ENCODE results near the gene PLA2G2D. TPM values are rescaled to one million over a fixed set of nuclear protein-coding genes. Genes with fewer than 3 reads are reported as not detected.

Gene PLA2G2D
- total and polyA plus RNA-seq, 2 donors (not counting 1 experiment from before 2014, with no cell fraction given): not detected

DNA sequence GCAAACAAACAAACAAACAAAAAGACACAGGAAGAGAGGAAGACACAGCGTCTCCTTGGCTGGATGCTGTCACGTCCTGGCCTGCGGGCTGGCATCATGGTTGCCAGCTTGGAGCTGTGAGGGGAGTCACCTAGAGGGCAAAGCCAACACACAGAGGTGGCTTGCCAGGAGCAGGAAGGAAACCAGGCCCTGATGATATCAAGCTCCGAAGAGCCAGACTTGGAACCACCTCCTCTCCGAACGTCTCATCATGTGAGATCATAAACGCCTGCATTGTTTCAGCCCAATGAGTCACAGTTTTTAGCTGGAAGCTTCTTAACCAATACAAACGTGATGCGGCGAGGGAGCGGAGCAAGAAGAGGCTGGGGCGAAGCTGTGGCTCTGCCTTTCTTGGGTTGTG, 8.7 kb downstream of the PLA2G2D start:
- Histone ChIP-seq H3K4me3 (replicated peaks in 1 of 4; ENCODE audit: control extremely low read depth in 1 of 4, insufficient read depth in 1 of 4, low read depth in 3 of 4, low read length in 4 of 4) (no peak overlapping the region), H3K4me1 (ENCODE audit: control insufficient read depth, extremely low read depth, insufficient read depth, low read length) (no peaks in the 10 kb centered on the region), H2AFZ (ENCODE audit: low read length) (no peak overlapping the region), H3K9ac (ENCODE audit: insufficient read depth, low read length) (no peak overlapping the region), H3K79me2 (ENCODE audit: control insufficient read depth, insufficient read depth, low read length) (no peaks in the 10 kb centered on the region), H3K9me3 (ENCODE audit: control insufficient read depth, insufficient read depth, low read depth, low read length) (no peaks in the 10 kb centered on the region), H4K20me1 (ENCODE audit: control insufficient read depth, extremely low read depth, insufficient read depth, low read length) (no peaks in the 10 kb centered on the region), H3K4me2 (ENCODE audit: extremely low read depth, insufficient read depth, low read length) (no peak overlapping the region), H3K27ac (ENCODE audit: insufficient read depth, low read length) (no peak overlapping the region), H3K27me3 (ENCODE audit: control insufficient read depth, insufficient read depth, low read length) (peaks cover under 1% of the 10 kb centered on the region), H3K36me3 (ENCODE audit: control insufficient read depth, insufficient read depth, low read length) (no peaks in the 10 kb centered on the region)
- DNase-seq (ENCODE audit: low read depth in 2 of 2): peak; percentile 24 to 95
- TF ChIP-seq EZH2 (IDR thresholded peaks at IDR 0.05; ENCODE audit: low read length, missing control alignments): no peak
- TF ChIP-seq, protein P1, sequence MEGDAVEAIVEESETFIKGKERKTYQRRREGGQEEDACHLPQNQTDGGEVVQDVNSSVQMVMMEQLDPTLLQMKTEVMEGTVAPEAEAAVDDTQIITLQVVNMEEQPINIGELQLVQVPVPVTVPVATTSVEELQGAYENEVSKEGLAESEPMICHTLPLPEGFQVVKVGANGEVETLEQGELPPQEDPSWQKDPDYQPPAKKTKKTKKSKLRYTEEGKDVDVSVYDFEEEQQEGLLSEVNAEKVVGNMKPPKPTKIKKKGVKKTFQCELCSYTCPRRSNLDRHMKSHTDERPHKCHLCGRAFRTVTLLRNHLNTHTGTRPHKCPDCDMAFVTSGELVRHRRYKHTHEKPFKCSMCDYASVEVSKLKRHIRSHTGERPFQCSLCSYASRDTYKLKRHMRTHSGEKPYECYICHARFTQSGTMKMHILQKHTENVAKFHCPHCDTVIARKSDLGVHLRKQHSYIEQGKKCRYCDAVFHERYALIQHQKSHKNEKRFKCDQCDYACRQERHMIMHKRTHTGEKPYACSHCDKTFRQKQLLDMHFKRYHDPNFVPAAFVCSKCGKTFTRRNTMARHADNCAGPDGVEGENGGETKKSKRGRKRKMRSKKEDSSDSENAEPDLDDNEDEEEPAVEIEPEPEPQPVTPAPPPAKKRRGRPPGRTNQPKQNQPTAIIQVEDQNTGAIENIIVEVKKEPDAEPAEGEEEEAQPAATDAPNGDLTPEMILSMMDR (conservative IDR thresholded peaks at IDR 0.05 in 1 of 2, IDR thresholded peaks at IDR 0.05 in 1 of 2; ENCODE audit: low read depth in 1 of 2, low read length in 2 of 2): no peak

DNA sequence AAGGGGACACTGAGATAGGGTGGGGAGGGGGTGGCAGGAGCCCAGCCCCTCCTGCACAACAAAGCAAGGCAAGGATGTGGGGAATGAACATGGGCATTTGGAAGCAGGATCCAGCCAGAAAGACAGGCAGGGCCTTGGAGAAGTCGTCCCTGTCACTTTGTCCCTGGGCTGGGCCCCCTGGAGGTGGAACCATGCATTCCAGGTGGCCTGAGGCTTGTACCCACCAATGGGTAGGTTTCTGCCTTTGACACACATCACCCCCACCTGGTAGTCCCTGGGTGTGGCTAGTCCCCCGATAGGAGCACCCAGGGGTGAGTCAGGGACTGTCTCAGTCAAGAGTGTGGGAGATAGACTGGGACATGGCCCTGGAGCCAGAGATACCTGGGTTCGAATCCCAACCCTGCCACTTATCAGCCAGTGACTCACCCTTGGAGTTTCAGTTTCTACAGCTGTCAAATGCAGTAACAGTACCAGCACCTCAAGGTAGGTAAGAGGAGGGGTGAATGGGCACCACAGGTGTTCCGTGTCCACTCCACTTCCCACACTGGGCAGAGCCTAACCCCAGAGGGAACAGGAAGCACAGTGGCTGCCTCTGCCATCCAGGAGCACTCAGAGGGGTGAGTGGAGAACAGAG, 10.0 kb downstream of the PLA2G2D start:
- Histone ChIP-seq H3K4me1 (ENCODE audit: control insufficient read depth, extremely low read depth, insufficient read depth, low read length) (no peaks in the 10 kb centered on the region), H2AFZ (ENCODE audit: low read length) (no peak overlapping the region), H3K9me3 (ENCODE audit: control insufficient read depth, insufficient read depth, low read depth, low read length) (no peaks in the 10 kb centered on the region), H3K79me2 (ENCODE audit: control insufficient read depth, insufficient read depth, low read length) (no peaks in the 10 kb centered on the region), H4K20me1 (ENCODE audit: control insufficient read depth, extremely low read depth, insufficient read depth, low read length) (no peaks in the 10 kb centered on the region), H3K4me3 (replicated peaks in 1 of 4; ENCODE audit: control extremely low read depth in 1 of 4, insufficient read depth in 1 of 4, low read depth in 3 of 4, low read length in 4 of 4) (no peak overlapping the region), H3K4me2 (ENCODE audit: extremely low read depth, insufficient read depth, low read length) (no peak overlapping the region), H3K27me3 (ENCODE audit: control insufficient read depth, insufficient read depth, low read length) (no peaks in the 10 kb centered on the region), H3K27ac (ENCODE audit: insufficient read depth, low read length) (no peak overlapping the region), H3K36me3 (ENCODE audit: control insufficient read depth, insufficient read depth, low read length) (no peaks in the 10 kb centered on the region), H3K9ac (ENCODE audit: insufficient read depth, low read length) (no peak overlapping the region)
- DNase-seq (ENCODE audit: low read depth in 2 of 2): no peak
- no peak for TF ChIP-seq EZH2 (IDR thresholded peaks at IDR 0.05; ENCODE audit: low read length, missing control alignments)
- TF ChIP-seq, protein P1 (conservative IDR thresholded peaks at IDR 0.05 in 1 of 2, IDR thresholded peaks at IDR 0.05 in 1 of 2; ENCODE audit: low read depth in 1 of 2, low read length in 2 of 2): no peak

DNA sequence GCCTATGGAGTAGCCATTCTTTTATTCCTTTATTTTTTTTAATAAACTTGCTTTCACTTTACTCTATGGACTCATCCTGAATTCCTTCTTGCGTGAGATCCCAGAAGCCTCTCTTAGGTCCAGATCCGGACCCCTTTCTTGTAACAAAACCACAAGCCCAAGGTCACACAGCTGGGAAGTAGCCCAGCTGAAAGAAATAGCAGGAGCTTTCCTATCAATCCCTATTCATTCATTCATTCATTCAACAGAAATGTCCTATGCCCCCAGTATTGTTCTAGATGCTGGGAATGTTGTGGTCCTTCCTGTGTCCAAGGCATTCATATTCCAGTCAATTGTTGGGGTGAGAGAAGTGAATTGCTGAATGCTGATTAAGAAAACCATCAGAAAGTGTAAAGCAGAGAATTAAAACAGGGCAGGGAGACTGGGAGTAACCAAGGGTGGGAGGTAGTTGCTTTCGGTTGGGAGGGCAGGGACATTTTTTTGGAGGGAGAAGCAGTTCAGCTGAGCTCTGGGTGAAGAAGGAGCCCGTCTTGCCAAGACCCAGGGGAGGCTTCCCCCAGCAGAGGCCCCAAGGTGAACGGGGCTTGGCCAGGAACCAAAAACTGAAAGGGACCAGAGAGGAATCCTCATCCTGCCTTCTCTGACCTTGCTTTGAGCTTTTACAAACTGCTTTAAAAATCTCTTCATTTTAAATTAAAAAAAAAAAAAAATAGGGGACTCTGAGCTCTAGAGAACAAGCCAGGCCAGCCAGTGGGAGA, 10.8 kb downstream of the PLA2G2D start:
- Histone ChIP-seq H3K9me3 (ENCODE audit: control insufficient read depth, insufficient read depth, low read depth, low read length) (no peaks in the 10 kb centered on the region), H3K27ac (ENCODE audit: insufficient read depth, low read length) (no peak overlapping the region), H3K27me3 (ENCODE audit: control insufficient read depth, insufficient read depth, low read length) (no peaks in the 10 kb centered on the region), H3K79me2 (ENCODE audit: control insufficient read depth, insufficient read depth, low read length) (no peaks in the 10 kb centered on the region), H3K9ac (ENCODE audit: insufficient read depth, low read length) (no peak overlapping the region), H3K4me1 (ENCODE audit: control insufficient read depth, extremely low read depth, insufficient read depth, low read length) (no peaks in the 10 kb centered on the region), H3K4me3 (replicated peaks in 1 of 4; ENCODE audit: control extremely low read depth in 1 of 4, insufficient read depth in 1 of 4, low read depth in 3 of 4, low read length in 4 of 4) (no peak overlapping the region), H2AFZ (ENCODE audit: low read length) (no peak overlapping the region), H4K20me1 (ENCODE audit: control insufficient read depth, extremely low read depth, insufficient read depth, low read length) (no peaks in the 10 kb centered on the region), H3K36me3 (ENCODE audit: control insufficient read depth, insufficient read depth, low read length) (no peaks in the 10 kb centered on the region), H3K4me2 (ENCODE audit: extremely low read depth, insufficient read depth, low read length) (no peak overlapping the region)
- peak in 1 of 2 donors; percentile 69 for DNase-seq (ENCODE audit: low read depth in 2 of 2)
- TF ChIP-seq, protein P1 (conservative IDR thresholded peaks at IDR 0.05 in 1 of 2, IDR thresholded peaks at IDR 0.05 in 1 of 2; ENCODE audit: low read depth in 1 of 2, low read length in 2 of 2): no peak
- no peak for TF ChIP-seq EZH2 (IDR thresholded peaks at IDR 0.05; ENCODE audit: low read length, missing control alignments)
